ENCODE data around the gene PPP2R2C.

Gene PPP2R2C

GRCh38 chr4:6489927-6490326 lies 17.5 kb upstream of the PPP2R2C start:
- ATAC-seq (ENCODE audit: insufficient read depth, low read depth) (no peak), DNase-seq (no peak)
- Histone ChIP-seq H3K9ac (ENCODE audit: low read depth, low read length) (no peak overlapping the region), H2AFZ (ENCODE audit: low read depth, low read length) (no peak overlapping the region), H3K4me1 (ENCODE audit: insufficient read depth, low read length) (no peaks in the 10 kb centered on the region), H3K27me3 (ENCODE audit: insufficient read depth, low read length, poor library complexity) (no peaks in the 10 kb centered on the region), H3K4me2 (ENCODE audit: insufficient read depth, low read length) (no peak overlapping the region), H3K27ac (ENCODE audit: low read length) (no peak overlapping the region), H3K4me3 (ENCODE audit: low read depth in 1 of 2, low read length in 2 of 2) (no peak overlapping the region), H3K9me3 (ENCODE audit: insufficient read depth, low read length, severe bottlenecking) (peaks cover 4% of the 10 kb centered on the region), H3K79me2 (ENCODE audit: insufficient read depth, low read length) (no peaks in the 10 kb centered on the region), H3K36me3 (ENCODE audit: insufficient read depth, low read length) (no peaks in the 10 kb centered on the region), H4K20me1 (ENCODE audit: insufficient read depth, low read length) (no peaks in the 10 kb centered on the region)
- no peak for TF ChIP-seq CTCF (IDR thresholded peaks at IDR 0.05; ENCODE audit: borderline replicate concordance, extremely low read depth, low read length, poor library complexity, severe bottlenecking)
- no peak for TF ChIP-seq EZH2 (IDR thresholded peaks at IDR 0.05; ENCODE audit: borderline replicate concordance, low read depth, low read length, severe bottlenecking)

- peaks cover 4% of the 10 kb centered on the region for H3K9me3 ChIP-seq (ENCODE audit: insufficient read depth, low read length, severe bottlenecking)
- H2AFZ ChIP-seq (ENCODE audit: low read depth, low read length), result no peak overlapping the region
- no peak overlapping the region for H3K4me2 ChIP-seq (ENCODE audit: insufficient read depth, low read length)
- ATAC-seq (ENCODE audit: insufficient read depth, low read depth), result no peak
- H4K20me1 ChIP-seq (ENCODE audit: insufficient read depth, low read length), result no peaks in the 10 kb centered on the region
- TF ChIP-seq EZH2 (IDR thresholded peaks at IDR 0.05; ENCODE audit: borderline replicate concordance, low read depth, low read length, severe bottlenecking), result no peak
- TF ChIP-seq CTCF (IDR thresholded peaks at IDR 0.05; ENCODE audit: borderline replicate concordance, extremely low read depth, low read length, poor library complexity, severe bottlenecking), result no peak
- no peak overlapping the region for H3K27ac ChIP-seq (ENCODE audit: low read length)
- H3K36me3 ChIP-seq (ENCODE audit: insufficient read depth, low read length), result no peaks in the 10 kb centered on the region
- H3K4me1 ChIP-seq (ENCODE audit: insufficient read depth, low read length), result no peaks in the 10 kb centered on the region
- no peak for DNase-seq
- no peaks in the 10 kb centered on the region for H3K79me2 ChIP-seq (ENCODE audit: insufficient read depth, low read length)
- H3K9ac ChIP-seq (ENCODE audit: low read depth, low read length), result no peak overlapping the region
- H3K27me3 ChIP-seq (ENCODE audit: insufficient read depth, low read length, poor library complexity), result peaks cover 2% of the 10 kb centered on the region
- H3K4me3 ChIP-seq (ENCODE audit: low read depth in 1 of 2, low read length in 2 of 2), result no peak overlapping the region
Measured at GRCh38 chr4:6487466-6487865, 15.1 kb upstream of the PPP2R2C start.

- Histone ChIP-seq H3K36me3 (ENCODE audit: insufficient read depth, low read length) (no peaks in the 10 kb centered on the region), H3K27ac (ENCODE audit: low read length) (no peak overlapping the region), H3K27me3 (ENCODE audit: insufficient read depth, low read length, poor library complexity) (peaks cover 4% of the 10 kb centered on the region), H3K9ac (ENCODE audit: low read depth, low read length) (no peak overlapping the region), H3K79me2 (ENCODE audit: insufficient read depth, low read length) (no peaks in the 10 kb centered on the region), H3K4me3 (ENCODE audit: low read depth in 1 of 2, low read length in 2 of 2) (no peak overlapping the region), H3K9me3 (ENCODE audit: insufficient read depth, low read length, severe bottlenecking) (peaks cover 4% of the 10 kb centered on the region), H3K4me2 (ENCODE audit: insufficient read depth, low read length) (no peak overlapping the region), H2AFZ (ENCODE audit: low read depth, low read length) (no peak overlapping the region), H3K4me1 (ENCODE audit: insufficient read depth, low read length) (no peaks in the 10 kb centered on the region), H4K20me1 (ENCODE audit: insufficient read depth, low read length) (no peaks in the 10 kb centered on the region)
- TF ChIP-seq EZH2 (IDR thresholded peaks at IDR 0.05; ENCODE audit: borderline replicate concordance, low read depth, low read length, severe bottlenecking) (no peak), CTCF (IDR thresholded peaks at IDR 0.05; ENCODE audit: borderline replicate concordance, extremely low read depth, low read length, poor library complexity, severe bottlenecking) (no peak)
- DNase-seq, result no peak
- ATAC-seq (ENCODE audit: insufficient read depth, low read depth), result no peak
Measured at GRCh38 chr4:6480534-6481088, 8.2 kb upstream of the PPP2R2C start.
